Peyer's patch (tissue), 4 donors: Measurements from ENCODE around the gene MYOZ2. TPM values are rescaled to one million over a fixed set of nuclear protein-coding genes. Genes with fewer than 3 reads are reported as not detected.

Experiments used
- DNase-seq, 3 donors: peaks; one replicate each; pipeline ENCODE4 v3.0.0-alpha.2; 2017 to 2019
- H3K27ac ChIP-seq, 4 donors: fragments of 200-600 bp; sonication (generic); one replicate each; pipeline ENCODE4 v1.5.1; 2016 to 2019
- H3K27me3 ChIP-seq, 2 donors: fragments of 200-600 bp; sonication (generic); one replicate each; pipeline ENCODE4 v1.5.1; 2019
- H3K36me3 ChIP-seq, 3 donors: fragments of 200-600 bp; sonication (generic); one replicate each; pipeline ENCODE4 v1.5.1; 2016 to 2019
- H3K4me1 ChIP-seq, 4 donors: fragments of 200-600 bp; sonication (generic); one replicate each; pipeline ENCODE4 v1.5.1; 2016 to 2019
- H3K4me3 ChIP-seq, 4 donors: fragments of 200-600 bp; sonication (generic); 1 replicate in 3 of 4; 2 replicates in 1 of 4; pipeline ENCODE4 v1.5.1; 2016 to 2019; ENCODE audit warnings: mild to moderate bottlenecking in 1 of 4
- H3K9me3 ChIP-seq, 4 donors: fragments of 200-600 bp; sonication (generic); one replicate each; pipeline ENCODE4 v1.5.1; 2016 to 2019; ENCODE audit warnings: mild to moderate bottlenecking in 1 of 4
- CTCF ChIP-seq, 6 experiments: fragments of 450-650 bp in 4 of 6; fragments of 200-600 bp in 2 of 6; sonication (generic) in 1 of 6; IDR thresholded peaks; one replicate each; pipeline ENCODE4 v1.5.1; 2017 to 2019; ENCODE audit warnings: antibody characterized with exemption in 6 of 6, mild to moderate bottlenecking in 3 of 6, moderate library complexity in 1 of 6
- POLR2A ChIP-seq, 2 donors: fragments of 450-650 bp; IDR thresholded peaks; one replicate each; pipeline ENCODE4 v1.5.1; 2017; ENCODE audit warnings: antibody characterized with exemption in 2 of 2, mild to moderate bottlenecking in 2 of 2, moderate library complexity in 2 of 2
- total RNA-seq, 4 donors: library from RNA; depleted of rRNA; stranded (reverse); fragments of >200 nt; gene quantifications; one replicate each; pipeline ENCODE4 v1.1.0, GENCODE V29; 2016

MYOZ2 gene
- total RNA-seq, 4 donors from 2014 or later, result not detected

GRCh38 chr4:119221412-119221811 is 85.8 kb downstream of the MYOZ2 start:
- Histone ChIP-seq H3K9me3 (no peaks in the 10 kb centered on the region), H3K27ac (no peak overlapping the region), H3K27me3 (no peaks in the 10 kb centered on the region), H3K36me3 (peaks cover 0 to 39% (median 0%) of the 10 kb centered on the region in 3 donors), H3K4me1 (no peaks in the 10 kb centered on the region), H3K4me3 (no peak overlapping the region)
- no peak for TF ChIP-seq CTCF (IDR thresholded peaks at IDR 0.05)
- TF ChIP-seq POLR2A (IDR thresholded peaks at IDR 0.05), result no peak
- no peak for DNase-seq

GRCh38 chr4:119227690-119228089 is 92.1 kb downstream of the MYOZ2 start:
- Histone ChIP-seq H3K9me3 (no peaks in the 10 kb centered on the region), H3K27me3 (no peaks in the 10 kb centered on the region), H3K4me1 (no peaks in the 10 kb centered on the region), H3K4me3 (no peak overlapping the region), H3K27ac (no peak overlapping the region), H3K36me3 (peaks cover 0 to 15% (median 0%) of the 10 kb centered on the region in 3 donors)
- no peak for TF ChIP-seq POLR2A (IDR thresholded peaks at IDR 0.05)
- DNase-seq, result no peak

GRCh38 chr4:119228406-119228805 is 92.8 kb downstream of the MYOZ2 start:
- H3K36me3 ChIP-seq, result peaks cover 0 to 15% (median 0%) of the 10 kb centered on the region in 3 donors
- no peaks in the 10 kb centered on the region for H3K9me3 ChIP-seq
- no peak for DNase-seq
- no peak overlapping the region for H3K27ac ChIP-seq
- H3K4me1 ChIP-seq, result no peaks in the 10 kb centered on the region
- no peak for TF ChIP-seq POLR2A (IDR thresholded peaks at IDR 0.05)
- TF ChIP-seq CTCF (IDR thresholded peaks at IDR 0.05), result no peak
- no peak overlapping the region for H3K4me3 ChIP-seq
- H3K27me3 ChIP-seq, result no peaks in the 10 kb centered on the region

- Histone ChIP-seq H3K4me1 (no peaks in the 10 kb centered on the region), H3K27me3 (no peaks in the 10 kb centered on the region), H3K36me3 (peaks cover 0 to 8% (median 0%) of the 10 kb centered on the region in 3 donors), H3K27ac (no peak overlapping the region), H3K4me3 (no peak overlapping the region), H3K9me3 (no peaks in the 10 kb centered on the region)
- DNase-seq, result no peak
- no peak for TF ChIP-seq POLR2A (IDR thresholded peaks at IDR 0.05)
- no peak for TF ChIP-seq CTCF (IDR thresholded peaks at IDR 0.05)
Measured at GRCh38 chr4:119229908-119230687, 94.5 kb downstream of the MYOZ2 start.

GRCh38 chr4:119231491-119231890 is 95.9 kb downstream of the MYOZ2 start:
- no peak overlapping the region for H3K27ac ChIP-seq
- DNase-seq, result no peak
- no peak for TF ChIP-seq CTCF (IDR thresholded peaks at IDR 0.05)

GRCh38 chr4:119232286-119232685 is 96.7 kb downstream of the MYOZ2 start:
- Histone ChIP-seq H3K36me3 (peaks cover 0 to 24% (median 0%) of the 10 kb centered on the region in 3 donors), H3K4me3 (no peak overlapping the region), H3K4me1 (no peaks in the 10 kb centered on the region), H3K27ac (no peak overlapping the region), H3K9me3 (no peaks in the 10 kb centered on the region), H3K27me3 (no peaks in the 10 kb centered on the region)
- no peak for TF ChIP-seq POLR2A (IDR thresholded peaks at IDR 0.05)
- no peak for TF ChIP-seq CTCF (IDR thresholded peaks at IDR 0.05)
- DNase-seq, result no peak

More at GRCh38 chr4:119231491-119231890, 95.9 kb downstream of the MYOZ2 start:
- Histone ChIP-seq H3K4me1 (no peaks in the 10 kb centered on the region), H3K9me3 (no peaks in the 10 kb centered on the region), H3K36me3 (peaks cover 0 to 20% (median 0%) of the 10 kb centered on the region in 3 donors), H3K4me3 (no peak overlapping the region), H3K27me3 (no peaks in the 10 kb centered on the region)
